ENCODE data around the gene EIF2B4.

DNA sequence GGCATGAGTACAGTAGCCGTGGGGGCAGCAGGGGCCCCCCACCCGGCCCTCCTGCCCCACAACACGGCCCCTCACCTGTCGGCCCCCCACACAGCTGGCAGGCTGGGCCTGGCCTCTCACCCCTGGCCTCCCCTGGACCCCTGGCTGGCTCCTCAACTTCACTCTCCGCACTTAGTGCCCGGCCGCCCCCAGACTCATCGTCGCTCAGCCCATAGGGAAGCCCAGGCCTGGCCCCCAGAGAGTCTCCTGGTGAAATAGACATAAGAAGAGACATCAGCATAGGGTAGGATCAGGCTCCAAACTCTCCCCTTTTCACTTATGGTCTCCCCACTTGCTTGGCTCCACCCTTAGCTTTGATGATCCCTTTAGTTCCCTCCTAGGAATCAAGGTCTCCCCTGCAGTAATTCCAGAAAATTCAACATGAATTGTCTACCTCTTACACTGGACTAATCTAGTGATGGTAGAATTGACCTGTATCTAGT, 8.7 kb upstream of the EIF2B4 start:
- TF ChIP-seq, protein P1, sequence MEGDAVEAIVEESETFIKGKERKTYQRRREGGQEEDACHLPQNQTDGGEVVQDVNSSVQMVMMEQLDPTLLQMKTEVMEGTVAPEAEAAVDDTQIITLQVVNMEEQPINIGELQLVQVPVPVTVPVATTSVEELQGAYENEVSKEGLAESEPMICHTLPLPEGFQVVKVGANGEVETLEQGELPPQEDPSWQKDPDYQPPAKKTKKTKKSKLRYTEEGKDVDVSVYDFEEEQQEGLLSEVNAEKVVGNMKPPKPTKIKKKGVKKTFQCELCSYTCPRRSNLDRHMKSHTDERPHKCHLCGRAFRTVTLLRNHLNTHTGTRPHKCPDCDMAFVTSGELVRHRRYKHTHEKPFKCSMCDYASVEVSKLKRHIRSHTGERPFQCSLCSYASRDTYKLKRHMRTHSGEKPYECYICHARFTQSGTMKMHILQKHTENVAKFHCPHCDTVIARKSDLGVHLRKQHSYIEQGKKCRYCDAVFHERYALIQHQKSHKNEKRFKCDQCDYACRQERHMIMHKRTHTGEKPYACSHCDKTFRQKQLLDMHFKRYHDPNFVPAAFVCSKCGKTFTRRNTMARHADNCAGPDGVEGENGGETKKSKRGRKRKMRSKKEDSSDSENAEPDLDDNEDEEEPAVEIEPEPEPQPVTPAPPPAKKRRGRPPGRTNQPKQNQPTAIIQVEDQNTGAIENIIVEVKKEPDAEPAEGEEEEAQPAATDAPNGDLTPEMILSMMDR (conservative IDR thresholded peaks at IDR 0.05; ENCODE audit: low read depth, low read length) = no peak
- TF ChIP-seq EZH2 (IDR thresholded peaks at IDR 0.05; ENCODE audit: borderline replicate concordance, low read depth, low read length, poor library complexity, severe bottlenecking) = no peak

Measured in A673 (cell line).